Astrocyte of the cerebellum (primary cell): ENCODE measurements around the gene NELL2.

Experiments
- DNase-seq: peaks from one replicate; pipeline ENCODE4 v3.0.0-alpha.2; 2011; ENCODE audit warnings: low read depth
- H3K4me3 ChIP-seq: 2 replicates; pipeline ENCODE4 v1.5.1; 2011; ENCODE audit warnings: mild to moderate bottlenecking, low read depth, low read length, moderate library complexity
- in situ Hi-C: cut with HindIII; loops from 2 replicates; pipeline ENCODE4 v1.10.0; 2017; ENCODE audit warnings: low sequenced_read_pairs
- TF ChIP-seq, protein P1 (sequence below): IDR thresholded peaks from 2 replicates; pipeline ENCODE4 v1.5.1; 2012; ENCODE audit warnings: low read length, low read depth, moderate library complexity, mild to moderate bottlenecking; ENCODE audit errors: missing control alignments

NELL2 gene

GRCh38 chr12:44819884-44820283 lies 56.2 kb downstream of the NELL2 start:
- TF ChIP-seq, protein P1, sequence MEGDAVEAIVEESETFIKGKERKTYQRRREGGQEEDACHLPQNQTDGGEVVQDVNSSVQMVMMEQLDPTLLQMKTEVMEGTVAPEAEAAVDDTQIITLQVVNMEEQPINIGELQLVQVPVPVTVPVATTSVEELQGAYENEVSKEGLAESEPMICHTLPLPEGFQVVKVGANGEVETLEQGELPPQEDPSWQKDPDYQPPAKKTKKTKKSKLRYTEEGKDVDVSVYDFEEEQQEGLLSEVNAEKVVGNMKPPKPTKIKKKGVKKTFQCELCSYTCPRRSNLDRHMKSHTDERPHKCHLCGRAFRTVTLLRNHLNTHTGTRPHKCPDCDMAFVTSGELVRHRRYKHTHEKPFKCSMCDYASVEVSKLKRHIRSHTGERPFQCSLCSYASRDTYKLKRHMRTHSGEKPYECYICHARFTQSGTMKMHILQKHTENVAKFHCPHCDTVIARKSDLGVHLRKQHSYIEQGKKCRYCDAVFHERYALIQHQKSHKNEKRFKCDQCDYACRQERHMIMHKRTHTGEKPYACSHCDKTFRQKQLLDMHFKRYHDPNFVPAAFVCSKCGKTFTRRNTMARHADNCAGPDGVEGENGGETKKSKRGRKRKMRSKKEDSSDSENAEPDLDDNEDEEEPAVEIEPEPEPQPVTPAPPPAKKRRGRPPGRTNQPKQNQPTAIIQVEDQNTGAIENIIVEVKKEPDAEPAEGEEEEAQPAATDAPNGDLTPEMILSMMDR, result no peak
- H3K4me3 ChIP-seq, result no peak overlapping the region
- DNase-seq, result no peak
- in situ Hi-C loops, result no loop called here

GRCh38 chr12:44817687-44818086 lies 58.4 kb downstream of the NELL2 start:
- in situ Hi-C loops, result no loop called here

DNA sequence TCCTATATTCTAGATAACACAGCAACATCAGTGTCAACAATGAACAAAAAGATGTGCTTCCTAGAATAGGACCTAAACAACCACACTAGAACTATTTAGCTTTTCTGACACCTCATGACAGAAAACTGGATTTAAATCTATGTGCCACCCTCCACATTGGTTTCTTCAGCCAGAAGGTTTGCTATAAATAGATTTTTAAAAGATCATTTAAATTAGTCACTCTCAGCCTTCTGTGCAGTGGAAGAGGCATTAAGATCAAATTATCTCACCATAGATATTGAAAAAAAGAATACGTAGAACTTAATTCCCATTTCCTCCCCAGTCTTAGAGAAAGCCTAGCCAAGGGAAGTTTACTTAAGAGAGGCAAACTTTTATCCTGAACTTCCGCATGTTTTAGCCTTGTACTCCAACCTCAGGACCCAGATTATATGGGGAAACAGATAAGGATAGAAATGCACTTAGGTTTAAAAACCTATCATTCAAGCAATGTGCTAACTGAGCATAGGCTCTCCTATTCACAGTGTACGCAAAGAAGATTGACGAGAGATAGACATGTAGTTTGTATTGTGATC lies 59.6 kb downstream of the NELL2 start:
- TF ChIP-seq, protein P1, result no peak
- no peak for DNase-seq
- in situ Hi-C loops, result no loop called here
- no peak overlapping the region for H3K4me3 ChIP-seq

More at GRCh38 chr12:44817687-44818086, 58.4 kb downstream of the NELL2 start:
- no peak overlapping the region for H3K4me3 ChIP-seq
- DNase-seq, result no peak
- TF ChIP-seq, protein P1, result no peak

- in situ Hi-C loops, result no loop called here
Measured at GRCh38 chr12:44812062-44812461, 64.1 kb downstream of the NELL2 start.

GRCh38 chr12:44804068-44804467 lies 72.0 kb downstream of the NELL2 start:
- no peak for DNase-seq
- TF ChIP-seq, protein P1, result no peak
- no peak overlapping the region for H3K4me3 ChIP-seq
- in situ Hi-C loops, result no loop called here

More at GRCh38 chr12:44812062-44812461, 64.1 kb downstream of the NELL2 start:
- no peak overlapping the region for H3K4me3 ChIP-seq
- TF ChIP-seq, protein P1, result no peak
- no peak for DNase-seq

- in situ Hi-C loops, result no loop called here
- TF ChIP-seq, protein P1, result no peak
- no peak overlapping the region for H3K4me3 ChIP-seq
- no peak for DNase-seq
Measured at GRCh38 chr12:44795970-44796369, 80.1 kb downstream of the NELL2 start.

- in situ Hi-C loops, result no loop called here
- TF ChIP-seq, protein P1, result no peak
- DNase-seq, result no peak
- H3K4me3 ChIP-seq, result no peak overlapping the region
Measured at GRCh38 chr12:44788731-44789130, 87.4 kb downstream of the NELL2 start.
